H9 (cell line): ENCODE results near the gene TRPM3. TPM values are rescaled to one million over a fixed set of nuclear protein-coding genes. Genes with fewer than 3 reads are reported as not detected.

Source experiments
- DNase-seq: peaks from one replicate; pipeline ENCODE4 v3.0.0-alpha.2; 2017
- H2AFZ ChIP-seq: one replicate; pipeline ENCODE4 v1.6.1; 2013; ENCODE audit warnings: mild to moderate bottlenecking, low read length, control low read depth, moderate library complexity
- H2AK5ac ChIP-seq: 2 replicates; pipeline ENCODE4 v1.6.1; 2013; ENCODE audit warnings: low read length, control low read depth, mixed read lengths; ENCODE audit not compliant: insufficient read length
- H2BK120ac ChIP-seq: one replicate; pipeline ENCODE4 v1.6.1; 2013; ENCODE audit warnings: low read depth, mild to moderate bottlenecking, low read length, control low read depth, inconsistent platforms; ENCODE audit not compliant: poor library complexity, severe bottlenecking
- H2BK12ac ChIP-seq: 2 replicates; pipeline ENCODE4 v1.6.1; 2013; ENCODE audit warnings: low read length, control low read depth, mixed read lengths, low read depth; ENCODE audit not compliant: insufficient read length
- H2BK15ac ChIP-seq: 2 replicates; pipeline ENCODE4 v1.6.1; 2013; ENCODE audit warnings: low read depth, low read length, control low read depth
- H2BK20ac ChIP-seq: one replicate; pipeline ENCODE4 v1.6.1; 2013; ENCODE audit warnings: low read depth, mild to moderate bottlenecking, low read length, control low read depth, inconsistent platforms; ENCODE audit not compliant: poor library complexity, severe bottlenecking
- H2BK5ac ChIP-seq: 2 replicates; pipeline ENCODE4 v1.6.1; 2013; ENCODE audit warnings: low read length, control low read depth, mixed read lengths; ENCODE audit not compliant: insufficient read length
- H3K14ac ChIP-seq: 2 replicates; pipeline ENCODE4 v1.6.1; 2013; ENCODE audit warnings: low read length, control low read depth; ENCODE audit not compliant: insufficient read depth
- H3K18ac ChIP-seq: 2 replicates; pipeline ENCODE4 v1.6.1; 2013; ENCODE audit warnings: low read depth, mild to moderate bottlenecking, mixed read lengths, low read length, control low read depth; ENCODE audit not compliant: insufficient read length
- H3K23ac ChIP-seq: 2 replicates; pipeline ENCODE4 v1.6.1; 2013; ENCODE audit warnings: low read length, control low read depth, mixed read lengths, low read depth; ENCODE audit not compliant: insufficient read length
- H3K23me2 ChIP-seq: 2 replicates; pipeline ENCODE4 v1.6.1; 2013; ENCODE audit warnings: low read depth, mild to moderate bottlenecking, mixed read lengths, low read length, control low read depth; ENCODE audit not compliant: insufficient read length, poor library complexity, severe bottlenecking
- H3K27ac ChIP-seq: 2 replicates; pipeline ENCODE4 v1.5.1; 2013; ENCODE audit warnings: low read length, control low read depth, mixed read lengths, low read depth; ENCODE audit not compliant: insufficient read length
- H3K27me3 ChIP-seq: 2 replicates; pipeline ENCODE4 v1.6.1; 2013; ENCODE audit warnings: low read length, control low read depth, inconsistent platforms; ENCODE audit not compliant: insufficient read depth
- H3K4ac ChIP-seq: 2 replicates; pipeline ENCODE4 v1.6.1; 2013; ENCODE audit warnings: low read depth, mild to moderate bottlenecking, control low read depth, inconsistent platforms, low read length, moderate library complexity
- H3K4me1 ChIP-seq: 2 replicates; pipeline ENCODE4 v1.6.1; 2013; ENCODE audit warnings: low read length, control low read depth, inconsistent platforms; ENCODE audit not compliant: insufficient read depth
- H3K4me2 ChIP-seq: 2 replicates; pipeline ENCODE4 v1.6.1; 2013; ENCODE audit warnings: low read length, control low read depth, mixed read lengths; ENCODE audit not compliant: insufficient read length, insufficient read depth
- H3K56ac ChIP-seq: 2 replicates; pipeline ENCODE4 v1.6.1; 2013; ENCODE audit warnings: low read depth, mild to moderate bottlenecking, mixed read lengths, low read length, control low read depth; ENCODE audit not compliant: insufficient read length
- H3K79me1 ChIP-seq: 2 replicates; pipeline ENCODE4 v1.6.1; 2013; ENCODE audit warnings: low read depth, mild to moderate bottlenecking, moderate library complexity, low read length, control low read depth, inconsistent platforms; ENCODE audit not compliant: insufficient read depth, poor library complexity, severe bottlenecking
- H3K79me2 ChIP-seq: 2 replicates; pipeline ENCODE4 v1.6.1; 2013; ENCODE audit warnings: low read length, control low read depth, inconsistent platforms; ENCODE audit not compliant: insufficient read depth
- H3K9ac ChIP-seq: 2 replicates; pipeline ENCODE4 v1.6.1; 2013; ENCODE audit warnings: low read length, control low read depth, mixed read lengths; ENCODE audit not compliant: insufficient read length; ENCODE audit errors: extremely low read depth
- H3K9me3 ChIP-seq: one replicate; pipeline ENCODE4 v1.6.1; 2013; ENCODE audit warnings: low read depth, low read length, inconsistent platforms; ENCODE audit not compliant: control insufficient read depth
- H3T11ph ChIP-seq: one replicate; pipeline ENCODE4 v1.6.1; 2013; ENCODE audit warnings: mild to moderate bottlenecking, low read length, control low read depth, inconsistent platforms
- H4K20me1 ChIP-seq: one replicate; pipeline ENCODE4 v1.6.1; 2013; ENCODE audit not compliant: control insufficient read depth, insufficient read length, insufficient read depth
- H4K5ac ChIP-seq: 2 replicates; pipeline ENCODE4 v1.6.1; 2013; ENCODE audit warnings: low read depth, mild to moderate bottlenecking, mixed read lengths, low read length, control low read depth; ENCODE audit not compliant: insufficient read length
- H4K8ac ChIP-seq: replicated peaks from 2 replicates; pipeline ENCODE4 v1.6.1; 2013; ENCODE audit warnings: low read length, control low read depth, mixed read lengths, low read depth; ENCODE audit not compliant: insufficient read length
- H4K91ac ChIP-seq: 2 replicates; pipeline ENCODE4 v1.6.1; 2013; ENCODE audit warnings: low read depth, mild to moderate bottlenecking, moderate library complexity, mixed read lengths, low read length, control low read depth; ENCODE audit not compliant: insufficient read length
- H3K27ac Mint-ChIP-seq, 3 experiments: 2 replicates in 2 of 3; 3 replicates in 1 of 3; pipeline ENCODE4 v1.8.0; 2020 to 2021; ENCODE audit warnings: mixed read lengths in 3 of 3, mild to moderate bottlenecking in 1 of 3, moderate library complexity in 1 of 3
- H3K27me3 Mint-ChIP-seq: 2 replicates; pipeline ENCODE4 v1.8.0; 2021; ENCODE audit warnings: low read depth, mild to moderate bottlenecking, moderate library complexity, mixed read lengths
- H3K36me3 Mint-ChIP-seq, 3 experiments: 2 replicates in 2 of 3; 3 replicates in 1 of 3; pipeline ENCODE4 v1.8.0; 2020 to 2021; ENCODE audit warnings: low read depth in 3 of 3, mixed read lengths in 3 of 3; ENCODE audit not compliant: insufficient read depth in 1 of 3
- H3K4me1 Mint-ChIP-seq, 2 experiments: 2 replicates each; pipeline ENCODE4 v1.8.0; 2020; ENCODE audit warnings: mixed read lengths in 2 of 2
- H3K4me3 Mint-ChIP-seq, 2 experiments: 2 replicates in 1 of 2; 3 replicates in 1 of 2; pipeline ENCODE4 v1.8.0; 2020 to 2021; ENCODE audit warnings: mild to moderate bottlenecking in 2 of 2, mixed read lengths in 2 of 2, moderate library complexity in 1 of 2
- H3K9me3 Mint-ChIP-seq, 2 experiments: 2 replicates in 1 of 2; 3 replicates in 1 of 2; pipeline ENCODE4 v1.8.0; 2020; ENCODE audit warnings: mild to moderate bottlenecking in 2 of 2, mixed read lengths in 2 of 2, moderate library complexity in 1 of 2
- CTCF ChIP-seq: fragments of 200-600 bp; sonication (generic); conservative IDR thresholded peaks from 3 replicates; pipeline ENCODE4 v1.8.0; 2021; ENCODE audit warnings: antibody characterized with exemption, mild to moderate bottlenecking
- WGBS: extraction: QIAGEN DNeasy Blood & Tissue Kit; methylation state at CpG from one replicate; pipeline ENCODE4 v1.1.7; 2013; ENCODE audit warnings: missing lambda C conversion rate, low lambda C conversion rate, mixed read lengths; ENCODE audit not compliant: insufficient read length; ENCODE audit errors: extremely low coverage; 5-methylcytosine and 5-hydroxymethylcytosine counted together
- total RNA-seq: library from RNA; stranded (reverse); gene quantifications from 2 replicates; pipeline ENCODE4 v1.2.1, GENCODE V29; 2021

The TRPM3 gene
- total RNA-seq, 1 experiment from 2014 or later: 10.3 TPM

GRCh38 chr9:70856411-70856810 lies 265.0 kb downstream of the TRPM3 start:
- no CpG with 5 or more reads among the region's 2 CpGs for WGBS
- Histone ChIP-seq H3K79me1 (no peaks in the 10 kb centered on the region), H2BK5ac (no peak overlapping the region), H4K5ac (no peak overlapping the region), H3K9me3 (no peaks in the 10 kb centered on the region), H4K91ac (no peak overlapping the region), H2BK20ac (no peak overlapping the region), H3K23ac (no peak overlapping the region), H3K14ac (no peak overlapping the region), H3K4ac (no peak overlapping the region), H2BK15ac (no peak overlapping the region), H2AFZ (no peak overlapping the region), H2AK5ac (no peak overlapping the region), H3K4me2 (no peak overlapping the region), H3T11ph (no peak overlapping the region), H2BK12ac (no peak overlapping the region), H3K9ac (no peak overlapping the region), H3K23me2 (no peaks in the 10 kb centered on the region), H4K20me1 (no peaks in the 10 kb centered on the region), H3K4me1 (no peaks in the 10 kb centered on the region; the same call in 1 of the 2 replicates), H4K8ac (no peak overlapping the region), H3K18ac (no peak overlapping the region), H3K27ac (no peak overlapping the region), H2BK120ac (no peak overlapping the region), H3K27me3 (no peaks in the 10 kb centered on the region), H3K56ac (no peak overlapping the region), H3K79me2 (no peaks in the 10 kb centered on the region)
- Mint-ChIP-seq H3K36me3 (no peaks in the 10 kb centered on the region), H3K4me1 (peaks cover 16 to 17% of the 10 kb centered on the region in 2 experiments), H3K4me3 (no peak overlapping the region), H3K27me3 (no peaks in the 10 kb centered on the region), H3K27ac (no peak overlapping the region), H3K9me3 (no peaks in the 10 kb centered on the region)
- no peak for DNase-seq
- no peak for TF ChIP-seq CTCF
